ENCODE data around the gene LHPP.
A peak's percentile ranks its signal among the peaks of the same experiment; 100 is the strongest.

Gene LHPP

DNA sequence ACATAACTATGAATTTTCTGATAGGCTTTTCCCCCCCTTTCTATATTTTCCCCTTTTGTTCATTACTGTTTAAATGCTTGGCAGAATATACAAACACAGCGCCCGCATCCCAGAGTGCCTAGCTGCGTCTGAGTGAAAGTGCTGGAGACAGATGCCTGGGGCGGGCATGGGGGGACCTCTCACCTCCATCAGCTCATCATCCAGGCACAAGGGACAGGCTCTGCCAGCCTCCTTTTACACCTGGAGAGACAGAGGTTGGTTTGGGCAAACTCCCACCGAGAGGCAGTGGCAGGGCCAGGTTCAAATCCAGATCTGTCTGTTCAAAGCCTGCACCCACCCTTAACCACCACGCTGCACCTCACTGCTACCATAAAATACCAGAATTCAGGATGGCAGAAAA is 178.0 kb downstream of the LHPP start:
- TF ChIP-seq, protein P1, sequence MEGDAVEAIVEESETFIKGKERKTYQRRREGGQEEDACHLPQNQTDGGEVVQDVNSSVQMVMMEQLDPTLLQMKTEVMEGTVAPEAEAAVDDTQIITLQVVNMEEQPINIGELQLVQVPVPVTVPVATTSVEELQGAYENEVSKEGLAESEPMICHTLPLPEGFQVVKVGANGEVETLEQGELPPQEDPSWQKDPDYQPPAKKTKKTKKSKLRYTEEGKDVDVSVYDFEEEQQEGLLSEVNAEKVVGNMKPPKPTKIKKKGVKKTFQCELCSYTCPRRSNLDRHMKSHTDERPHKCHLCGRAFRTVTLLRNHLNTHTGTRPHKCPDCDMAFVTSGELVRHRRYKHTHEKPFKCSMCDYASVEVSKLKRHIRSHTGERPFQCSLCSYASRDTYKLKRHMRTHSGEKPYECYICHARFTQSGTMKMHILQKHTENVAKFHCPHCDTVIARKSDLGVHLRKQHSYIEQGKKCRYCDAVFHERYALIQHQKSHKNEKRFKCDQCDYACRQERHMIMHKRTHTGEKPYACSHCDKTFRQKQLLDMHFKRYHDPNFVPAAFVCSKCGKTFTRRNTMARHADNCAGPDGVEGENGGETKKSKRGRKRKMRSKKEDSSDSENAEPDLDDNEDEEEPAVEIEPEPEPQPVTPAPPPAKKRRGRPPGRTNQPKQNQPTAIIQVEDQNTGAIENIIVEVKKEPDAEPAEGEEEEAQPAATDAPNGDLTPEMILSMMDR (conservative IDR thresholded peaks at IDR 0.05; ENCODE audit: low read length) = no peak
- H3K4me3 ChIP-seq (ENCODE audit: low read length) = no peak overlapping the region
- no peak for DNase-seq (ENCODE audit: low read depth)

DNA sequence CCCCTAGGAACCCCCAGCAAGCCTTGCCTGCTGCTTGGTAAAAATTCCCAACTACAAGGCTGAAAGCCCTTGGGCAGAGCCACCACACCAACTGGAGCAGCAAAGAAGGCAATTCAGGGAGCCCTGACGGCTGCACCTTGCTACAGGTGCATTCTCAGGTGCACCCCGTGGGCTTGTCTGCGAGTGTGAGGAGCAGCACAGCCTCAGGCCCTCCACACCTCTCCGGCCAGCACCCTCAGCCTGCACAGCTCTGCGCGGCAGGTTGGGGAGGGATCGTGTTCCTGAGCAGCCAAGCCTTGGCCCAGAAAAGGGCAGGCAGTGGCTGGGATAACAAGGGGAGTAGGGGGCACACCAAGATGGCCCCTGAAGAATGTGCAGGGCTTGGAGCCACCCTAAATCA is 178.4 kb downstream of the LHPP start:
- no peak overlapping the region for H3K4me3 ChIP-seq (ENCODE audit: low read length)
- TF ChIP-seq, protein P1 (conservative IDR thresholded peaks at IDR 0.05; ENCODE audit: low read length) = no peak
- no peak for DNase-seq (ENCODE audit: low read depth)

DNA sequence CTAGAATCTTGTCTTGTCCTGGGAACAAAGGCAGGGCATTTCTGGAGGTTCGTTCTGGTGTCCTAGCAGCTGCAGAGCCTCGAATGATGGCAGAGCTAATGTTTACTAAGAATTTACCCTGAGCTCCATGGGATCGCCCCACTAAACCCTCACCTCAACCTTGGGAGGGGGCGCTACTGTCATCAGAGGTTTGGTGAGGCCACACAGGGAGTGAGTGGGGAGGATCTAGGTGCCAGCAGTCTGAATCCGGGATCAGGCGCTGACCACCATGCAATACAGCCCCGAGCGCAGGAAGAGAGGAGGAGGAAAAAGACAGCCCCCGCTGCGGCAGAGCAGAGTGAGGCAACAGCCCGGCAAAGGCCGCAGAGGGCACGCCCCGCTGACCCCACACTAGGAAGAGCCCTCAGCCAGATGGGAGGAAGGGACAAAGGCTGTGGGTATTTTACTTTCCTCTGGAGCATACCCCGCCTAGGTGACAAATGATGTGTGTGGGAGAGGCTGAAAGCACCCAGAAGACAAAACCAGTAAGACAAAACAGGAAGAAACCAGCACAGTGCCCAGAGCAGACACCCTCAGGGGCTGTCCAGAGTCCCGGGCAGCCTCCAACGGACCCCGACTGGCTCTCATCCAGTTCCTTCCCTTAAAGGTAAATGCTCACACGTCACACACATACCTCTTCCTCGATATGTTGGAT is 179.1 kb downstream of the LHPP start:
- no peak for DNase-seq (ENCODE audit: low read depth)
- H3K4me3 ChIP-seq (ENCODE audit: low read length) = no peak overlapping the region
- TF ChIP-seq, protein P1 (conservative IDR thresholded peaks at IDR 0.05; ENCODE audit: low read length) = no peak

DNA sequence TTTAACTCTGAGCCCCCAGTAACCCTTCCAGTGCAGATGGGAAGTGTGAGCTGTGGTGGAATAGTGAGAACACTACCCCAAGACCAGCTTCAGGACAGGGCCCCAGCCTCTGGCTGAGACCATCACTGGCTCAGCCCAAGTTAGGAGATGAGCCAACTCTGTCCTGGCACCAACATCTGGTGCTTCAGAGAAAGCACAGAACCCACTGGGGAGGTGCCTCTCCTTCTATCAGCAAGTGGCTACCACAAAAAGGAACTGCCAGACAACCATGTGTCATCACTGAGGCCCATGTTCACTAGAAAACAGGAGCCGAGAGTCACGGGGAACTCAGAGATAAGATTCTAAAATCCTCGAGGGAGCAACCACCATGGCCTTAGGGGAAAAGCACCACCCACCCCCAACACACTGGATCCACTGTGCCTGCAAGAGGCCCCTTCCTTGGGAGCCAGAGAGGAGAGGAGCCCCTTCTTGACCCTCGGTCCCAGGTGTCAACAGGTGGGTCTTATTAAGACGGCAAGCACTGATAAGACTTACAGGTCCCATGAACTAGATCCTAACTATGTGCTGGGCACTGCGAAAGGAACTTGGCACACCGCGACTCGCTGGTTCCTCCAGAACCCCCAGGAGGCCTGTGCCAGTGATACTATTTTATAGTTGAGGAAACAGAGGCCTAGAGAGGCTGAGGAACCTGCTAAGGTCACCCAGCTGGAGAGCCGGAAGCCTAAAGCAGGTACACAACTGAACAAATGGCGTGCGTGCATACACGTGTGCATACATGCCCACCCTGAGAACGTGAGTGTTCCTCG is 179.9 kb downstream of the LHPP start:
- peak; percentile 64 for DNase-seq (ENCODE audit: low read depth)
- H3K4me3 ChIP-seq (ENCODE audit: low read length) = no peak overlapping the region
- TF ChIP-seq, protein P1 (conservative IDR thresholded peaks at IDR 0.05; ENCODE audit: low read length) = no peak

DNA sequence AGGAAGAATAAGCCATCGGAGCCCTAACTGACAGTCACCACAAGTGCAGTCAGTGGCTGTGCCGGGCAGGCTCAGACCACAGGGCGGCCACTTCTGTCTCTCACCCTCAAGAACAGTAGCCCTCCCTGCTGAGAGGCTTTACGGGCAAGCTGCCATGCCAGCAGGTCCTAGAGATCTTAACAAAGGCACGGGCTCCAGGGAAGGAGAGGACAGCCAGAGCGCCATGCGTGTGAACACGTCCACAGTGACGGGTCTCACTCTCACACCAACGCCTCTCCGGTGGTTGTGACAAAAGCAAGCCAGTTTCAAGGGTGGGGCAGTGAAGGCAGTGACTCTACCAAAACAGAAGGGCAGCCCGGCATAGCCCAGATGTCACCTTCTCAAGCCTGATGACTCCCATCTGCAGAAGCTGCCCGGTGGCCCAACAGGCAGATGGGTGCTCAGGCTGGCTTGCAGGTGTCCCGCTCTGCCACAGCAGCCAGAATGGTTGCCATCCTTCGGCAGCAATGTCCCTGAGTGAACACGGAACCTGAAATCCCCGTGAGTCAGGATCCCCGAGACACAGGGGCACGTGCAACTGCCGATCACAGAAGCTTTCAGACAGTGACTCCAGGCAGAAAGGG is 180.6 kb downstream of the LHPP start:
- DNase-seq (ENCODE audit: low read depth) = no peak
- no peak overlapping the region for H3K4me3 ChIP-seq (ENCODE audit: low read length)
- TF ChIP-seq, protein P1 (conservative IDR thresholded peaks at IDR 0.05; ENCODE audit: low read length) = no peak

DNA sequence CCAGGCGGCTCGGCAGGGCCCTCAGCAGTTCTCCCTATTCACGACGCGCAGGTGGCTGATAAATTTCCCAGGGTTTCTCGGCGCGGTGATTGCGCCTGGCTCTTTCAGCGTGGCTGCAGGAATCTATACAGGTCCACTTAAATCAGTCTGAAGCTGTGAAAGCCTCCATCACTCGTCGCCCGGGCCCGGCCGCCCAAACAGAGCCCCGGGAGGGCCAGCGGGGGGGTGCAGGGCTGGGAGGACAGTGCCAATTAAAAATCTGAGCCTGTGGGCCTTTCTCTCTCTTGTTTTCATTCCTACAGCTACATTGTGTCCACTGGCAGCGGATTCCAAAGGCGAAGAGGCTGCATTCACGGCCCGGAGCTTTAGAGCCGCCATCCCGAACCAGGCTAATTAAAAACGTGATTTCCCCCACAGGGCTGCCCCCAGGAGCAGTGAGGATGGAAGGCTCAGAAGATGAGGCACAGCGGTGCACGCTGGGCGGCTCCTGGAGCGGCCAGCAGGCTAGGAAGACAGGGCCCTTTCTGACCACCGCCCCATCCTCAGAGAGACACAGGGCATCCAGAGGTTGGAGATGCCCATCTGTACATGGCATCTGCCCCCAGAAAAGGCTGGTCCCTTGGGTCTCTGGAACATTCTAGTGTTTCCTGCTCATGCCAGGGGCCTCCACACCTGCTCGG is 181.8 kb downstream of the LHPP start:
- no peak for DNase-seq (ENCODE audit: low read depth)
- TF ChIP-seq, protein P1 (conservative IDR thresholded peaks at IDR 0.05; ENCODE audit: low read length) = no peak
- no peak overlapping the region for H3K4me3 ChIP-seq (ENCODE audit: low read length)

Measured in AG10803 (cell line).